Stimulated activated CD8-positive, alpha-beta memory T cell treated with anti-CD3 and anti-CD28 coated beads, Interleukin-2, amount 100 ng/mL, for 1 hour (primary cell): ENCODE results near the gene PSD2.

Experiments
- DNase-seq, 2 donors: peaks; one replicate each; pipeline ENCODE4 v3.0.0-alpha.2; 2020; ENCODE audit warnings: low read depth in 2 of 2

The PSD2 gene

GRCh38 chr5:139854953-139855352 lies 59.3 kb downstream of the PSD2 start:
- DNase-seq = no peak

- no peak for DNase-seq
These were observed 59.8 kb downstream of the PSD2 start for GRCh38 chr5:139855451-139855850.

- DNase-seq = no peak
These were observed 60.4 kb downstream of the PSD2 start for GRCh38 chr5:139855946-139856540.

GRCh38 chr5:139856714-139857113 lies 61.1 kb downstream of the PSD2 start:
- DNase-seq = no peak

GRCh38 chr5:139859013-139859412 lies 63.4 kb downstream of the PSD2 start:
- DNase-seq = no peak

- no peak for DNase-seq
These were observed 65.6 kb downstream of the PSD2 start for GRCh38 chr5:139861021-139861888.

- no peak for DNase-seq
These were observed 66.2 kb downstream of the PSD2 start for GRCh38 chr5:139861889-139862207.

GRCh38 chr5:139862313-139862712 lies 66.7 kb downstream of the PSD2 start:
- DNase-seq = no peak

GRCh38 chr5:139862803-139863202 lies 67.2 kb downstream of the PSD2 start:
- DNase-seq = no peak

- DNase-seq = no peak
These were observed 67.8 kb downstream of the PSD2 start for GRCh38 chr5:139863361-139863760.

- peak; percentile 21 to 37 for DNase-seq
These were observed 68.4 kb downstream of the PSD2 start for GRCh38 chr5:139863855-139864558.

- no peak for DNase-seq
These were observed 69.3 kb downstream of the PSD2 start for GRCh38 chr5:139864716-139865483.

- no peak for DNase-seq
These were observed 71.5 kb downstream of the PSD2 start for GRCh38 chr5:139867109-139867508.

- no peak for DNase-seq
These were observed 72.0 kb downstream of the PSD2 start for GRCh38 chr5:139867581-139867980.

GRCh38 chr5:139869042-139869790 lies 73.6 kb downstream of the PSD2 start:
- no peak for DNase-seq

- no peak for DNase-seq
These were observed 75.1 kb downstream of the PSD2 start for GRCh38 chr5:139870677-139871076.

- DNase-seq = no peak
These were observed 76.0 kb downstream of the PSD2 start for GRCh38 chr5:139871614-139872013.

- DNase-seq = no peak
These were observed 76.6 kb downstream of the PSD2 start for GRCh38 chr5:139872052-139872766.

- no peak for DNase-seq
These were observed 77.5 kb downstream of the PSD2 start for GRCh38 chr5:139872851-139873794.

- DNase-seq = no peak
These were observed 80.3 kb downstream of the PSD2 start for GRCh38 chr5:139875957-139876356.
